ENCODE data around the gene CDH4.

Gene CDH4

DNA sequence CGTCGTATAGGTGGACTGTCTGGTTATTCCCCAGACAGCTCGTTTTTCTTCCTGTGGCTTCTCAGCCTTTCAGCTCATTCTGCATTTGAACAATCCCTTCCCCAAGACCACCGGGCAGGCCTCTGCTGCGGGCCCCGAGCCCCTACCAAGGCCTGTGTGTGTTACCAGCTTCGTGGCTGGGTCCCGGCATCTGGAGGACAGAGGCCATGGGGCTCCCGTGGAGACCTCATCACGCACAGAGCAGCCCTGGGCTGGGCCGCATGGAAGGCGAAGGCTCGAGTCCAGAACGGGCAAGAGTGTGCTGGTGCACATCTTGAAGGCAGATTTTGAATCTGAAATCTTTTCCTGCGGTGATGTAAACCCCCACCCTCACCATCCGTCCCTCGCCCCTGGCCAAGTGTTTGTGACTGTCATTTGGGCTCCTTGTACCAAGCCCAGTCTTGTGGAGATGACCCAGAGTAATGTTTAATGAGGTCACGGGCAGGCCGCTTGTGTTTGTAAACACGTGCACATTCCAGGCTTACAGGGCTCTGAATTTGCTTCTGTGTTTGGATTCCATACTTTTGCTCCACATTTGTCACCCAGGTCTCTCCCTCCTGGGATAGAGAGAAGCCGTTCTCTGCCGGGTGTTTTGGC, 119.6 kb downstream of the CDH4 start:
- TF ChIP-seq SIN3A (IDR thresholded peaks at IDR 0.05; ENCODE audit: borderline replicate concordance, insufficient read depth, low read length) (no peak), POLR2AphosphoS5 (IDR thresholded peaks at IDR 0.05; ENCODE audit: low read depth, low read length) (no peak; the same call in 1 of the 2 replicates), TAF1 (IDR thresholded peaks at IDR 0.05; ENCODE audit: borderline replicate concordance, insufficient read depth, low read length) (no peak), FOXP2 (optimal IDR thresholded peaks at IDR 0.05; ENCODE audit: borderline replicate concordance, extremely low read depth, extremely low read length, insufficient read depth) (no peak)
- TF ChIP-seq, protein P1, sequence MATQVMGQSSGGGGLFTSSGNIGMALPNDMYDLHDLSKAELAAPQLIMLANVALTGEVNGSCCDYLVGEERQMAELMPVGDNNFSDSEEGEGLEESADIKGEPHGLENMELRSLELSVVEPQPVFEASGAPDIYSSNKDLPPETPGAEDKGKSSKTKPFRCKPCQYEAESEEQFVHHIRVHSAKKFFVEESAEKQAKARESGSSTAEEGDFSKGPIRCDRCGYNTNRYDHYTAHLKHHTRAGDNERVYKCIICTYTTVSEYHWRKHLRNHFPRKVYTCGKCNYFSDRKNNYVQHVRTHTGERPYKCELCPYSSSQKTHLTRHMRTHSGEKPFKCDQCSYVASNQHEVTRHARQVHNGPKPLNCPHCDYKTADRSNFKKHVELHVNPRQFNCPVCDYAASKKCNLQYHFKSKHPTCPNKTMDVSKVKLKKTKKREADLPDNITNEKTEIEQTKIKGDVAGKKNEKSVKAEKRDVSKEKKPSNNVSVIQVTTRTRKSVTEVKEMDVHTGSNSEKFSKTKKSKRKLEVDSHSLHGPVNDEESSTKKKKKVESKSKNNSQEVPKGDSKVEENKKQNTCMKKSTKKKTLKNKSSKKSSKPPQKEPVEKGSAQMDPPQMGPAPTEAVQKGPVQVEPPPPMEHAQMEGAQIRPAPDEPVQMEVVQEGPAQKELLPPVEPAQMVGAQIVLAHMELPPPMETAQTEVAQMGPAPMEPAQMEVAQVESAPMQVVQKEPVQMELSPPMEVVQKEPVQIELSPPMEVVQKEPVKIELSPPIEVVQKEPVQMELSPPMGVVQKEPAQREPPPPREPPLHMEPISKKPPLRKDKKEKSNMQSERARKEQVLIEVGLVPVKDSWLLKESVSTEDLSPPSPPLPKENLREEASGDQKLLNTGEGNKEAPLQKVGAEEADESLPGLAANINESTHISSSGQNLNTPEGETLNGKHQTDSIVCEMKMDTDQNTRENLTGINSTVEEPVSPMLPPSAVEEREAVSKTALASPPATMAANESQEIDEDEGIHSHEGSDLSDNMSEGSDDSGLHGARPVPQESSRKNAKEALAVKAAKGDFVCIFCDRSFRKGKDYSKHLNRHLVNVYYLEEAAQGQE (IDR thresholded peaks at IDR 0.05; ENCODE audit: insufficient read depth in 1 of 2, low read depth in 2 of 2, low read length in 2 of 2): no peak

DNA sequence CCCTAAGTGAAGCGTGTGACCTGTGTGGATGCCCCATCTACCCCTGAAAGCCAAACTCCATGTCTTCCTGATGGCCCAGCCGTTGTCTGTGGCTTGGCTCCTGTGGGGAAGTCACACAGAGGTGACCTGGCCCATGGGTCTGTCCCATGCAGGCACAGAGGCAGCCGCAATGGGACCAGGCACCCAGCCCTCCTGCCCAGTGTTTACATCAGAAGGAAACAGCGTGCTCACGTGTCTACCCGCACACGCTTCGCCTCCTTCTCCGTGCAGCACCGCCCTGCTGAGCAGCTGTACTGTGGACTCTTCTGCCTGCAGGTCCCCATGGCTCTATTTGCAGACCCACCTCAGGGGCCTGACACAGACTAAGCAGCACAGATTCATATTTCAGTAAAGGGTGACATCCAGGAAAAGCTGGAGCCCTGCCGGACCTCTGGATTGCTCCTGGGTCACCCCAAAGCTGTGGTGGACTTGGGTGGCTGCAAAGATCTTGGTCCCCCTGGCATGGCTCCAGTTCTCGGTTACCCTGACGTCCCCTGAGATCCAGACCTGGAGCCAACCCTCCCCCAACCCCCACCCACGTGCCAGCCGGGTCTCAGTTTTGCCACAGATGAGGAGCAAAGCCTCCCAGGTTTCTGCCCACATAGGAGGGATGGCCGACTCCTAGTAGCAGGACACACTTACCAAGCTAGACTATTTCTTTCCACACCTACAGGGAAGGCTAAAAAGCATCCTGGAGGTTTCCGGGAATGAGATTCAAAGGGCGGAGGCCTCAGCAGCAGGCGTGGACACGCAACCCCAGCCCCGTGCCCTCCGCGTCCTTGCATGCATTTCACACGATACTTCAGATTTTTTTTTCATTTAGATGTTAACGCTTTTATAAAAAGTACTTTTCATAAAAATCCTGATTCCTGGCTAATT, 120.3 kb downstream of the CDH4 start:
- peak; percentile 38 for TF ChIP-seq FOXP2 (optimal IDR thresholded peaks at IDR 0.05; ENCODE audit: borderline replicate concordance, extremely low read depth, extremely low read length, insufficient read depth)
- TF ChIP-seq SIN3A (IDR thresholded peaks at IDR 0.05; ENCODE audit: borderline replicate concordance, insufficient read depth, low read length): no peak
- TF ChIP-seq POLR2AphosphoS5 (IDR thresholded peaks at IDR 0.05; ENCODE audit: low read depth, low read length): 0 out of 2 replicates have a peak, but pooled peaks have one; percentile 26
- TF ChIP-seq, protein P1 (IDR thresholded peaks at IDR 0.05; ENCODE audit: insufficient read depth in 1 of 2, low read depth in 2 of 2, low read length in 2 of 2): no peak

DNA sequence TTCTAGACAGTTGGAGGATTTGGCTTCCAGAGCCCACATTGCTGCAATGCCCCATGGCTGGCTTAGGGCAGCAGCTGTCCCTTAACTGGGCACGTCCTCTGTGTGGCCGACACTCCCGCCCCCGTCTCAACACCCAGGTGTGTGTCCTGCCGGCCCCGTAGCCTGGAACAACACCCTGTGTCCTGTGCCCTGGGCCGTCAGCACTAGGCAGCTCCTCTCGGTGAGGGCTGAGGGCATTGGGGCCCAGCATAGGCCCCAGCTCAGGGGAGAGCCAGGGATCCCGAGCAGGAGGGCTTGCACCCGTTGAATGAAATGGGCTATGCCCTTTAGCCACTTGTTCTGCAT, 121.0 kb downstream of the CDH4 start:
- TF ChIP-seq FOXP2 (optimal IDR thresholded peaks at IDR 0.05; ENCODE audit: borderline replicate concordance, extremely low read depth, extremely low read length, insufficient read depth) (no peak), SIN3A (IDR thresholded peaks at IDR 0.05; ENCODE audit: borderline replicate concordance, insufficient read depth, low read length) (no peak), TAF1 (IDR thresholded peaks at IDR 0.05; ENCODE audit: borderline replicate concordance, insufficient read depth, low read length) (no peak), POLR2AphosphoS5 (IDR thresholded peaks at IDR 0.05; ENCODE audit: low read depth, low read length) (no peak)
- TF ChIP-seq, protein P1 (IDR thresholded peaks at IDR 0.05; ENCODE audit: insufficient read depth in 1 of 2, low read depth in 2 of 2, low read length in 2 of 2): no peak

DNA sequence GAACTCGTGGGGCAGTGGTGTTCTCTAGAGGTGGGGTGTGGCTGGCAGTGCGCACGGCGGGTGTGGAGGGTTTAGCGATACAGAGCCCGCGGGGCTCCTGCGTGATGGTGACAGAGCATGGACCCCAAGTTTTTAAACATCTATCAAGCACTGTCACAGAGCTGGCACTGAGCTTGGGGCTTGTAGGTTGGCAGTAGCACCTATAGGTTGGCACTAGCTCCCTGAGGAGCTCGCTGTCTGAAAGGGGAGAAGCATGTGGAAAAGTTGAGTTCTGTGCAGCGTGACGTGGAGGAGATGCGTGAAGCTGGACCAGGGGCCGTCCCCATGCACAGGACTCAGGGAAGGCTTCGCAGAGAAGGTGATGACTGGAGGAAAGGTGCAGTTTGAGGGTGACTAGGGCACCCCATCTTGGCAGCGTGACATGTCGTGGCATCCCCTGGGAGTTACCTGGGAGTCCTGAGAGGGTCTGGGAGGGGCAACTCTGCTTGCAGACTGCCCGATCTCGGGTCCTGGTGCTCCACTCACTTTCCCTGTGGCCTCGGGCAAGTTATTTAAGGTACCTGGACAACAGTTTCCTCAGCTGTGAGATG, 122.0 kb downstream of the CDH4 start:
- TF ChIP-seq SIN3A (IDR thresholded peaks at IDR 0.05; ENCODE audit: borderline replicate concordance, insufficient read depth, low read length) (no peak), POLR2AphosphoS5 (IDR thresholded peaks at IDR 0.05; ENCODE audit: low read depth, low read length) (0 out of 2 replicates have a peak, but pooled peaks have one; percentile 57), TAF1 (IDR thresholded peaks at IDR 0.05; ENCODE audit: borderline replicate concordance, insufficient read depth, low read length) (no peak), FOXP2 (optimal IDR thresholded peaks at IDR 0.05; ENCODE audit: borderline replicate concordance, extremely low read depth, extremely low read length, insufficient read depth) (no peak)
- TF ChIP-seq, protein P1 (IDR thresholded peaks at IDR 0.05; ENCODE audit: insufficient read depth in 1 of 2, low read depth in 2 of 2, low read length in 2 of 2): no peak

All from PFSK-1 (cell line).